HG03196 (cell line): Measurements from ENCODE around the gene TMEM184C.

ENCODE experiments used
- ATAC-seq: cut with Tn5 transposase; IDR thresholded peaks from one replicate; pipeline ENCODE4 v1.9.1; 2021; ENCODE audit not compliant: unreplicated experiment

The TMEM184C gene

GRCh38 chr4:147648656-147649055 lies 31.5 kb downstream of the TMEM184C start:
- no peak for ATAC-seq

GRCh38 chr4:147651563-147651962 lies 34.4 kb downstream of the TMEM184C start:
- no peak for ATAC-seq

GRCh38 chr4:147655639-147656038 lies 38.4 kb downstream of the TMEM184C start:
- no peak for ATAC-seq

- no peak for ATAC-seq
Observed at GRCh38 chr4:147658501-147658900, 41.3 kb downstream of the TMEM184C start.

GRCh38 chr4:147674073-147674472 lies 56.9 kb downstream of the TMEM184C start:
- ATAC-seq, result no peak

- ATAC-seq, result no peak
Observed at GRCh38 chr4:147674496-147674895, 57.3 kb downstream of the TMEM184C start.

GRCh38 chr4:147678106-147678505 lies 60.9 kb downstream of the TMEM184C start:
- ATAC-seq, result no peak

GRCh38 chr4:147678796-147679549 lies 61.8 kb downstream of the TMEM184C start:
- ATAC-seq, result no peak

GRCh38 chr4:147682755-147683154 lies 65.6 kb downstream of the TMEM184C start:
- no peak for ATAC-seq

GRCh38 chr4:147683188-147683591 lies 66.0 kb downstream of the TMEM184C start:
- ATAC-seq, result no peak

GRCh38 chr4:147683717-147684700 lies 66.8 kb downstream of the TMEM184C start, which contains the start of gene PRMT9:
Gene PRMT9 (minus strand): TSS chr4:147684163. CDS start chr4:147683987, 176 bp downstream.
- ATAC-seq, result peak; percentile 100

- ATAC-seq, result no peak
Observed at GRCh38 chr4:147689067-147689466, 71.9 kb downstream of the TMEM184C start.

- ATAC-seq, result no peak
Observed at GRCh38 chr4:147691820-147692219, 74.6 kb downstream of the TMEM184C start.

GRCh38 chr4:147693218-147693617 lies 76.0 kb downstream of the TMEM184C start:
- ATAC-seq, result no peak

- ATAC-seq, result no peak
Observed at GRCh38 chr4:147696866-147697265, 79.7 kb downstream of the TMEM184C start.

GRCh38 chr4:147704846-147705245 lies 87.6 kb downstream of the TMEM184C start:
- ATAC-seq, result peak; percentile 47

GRCh38 chr4:147707892-147708672 lies 90.9 kb downstream of the TMEM184C start:
- ATAC-seq, result no peak

- no peak for ATAC-seq
Observed at GRCh38 chr4:147709999-147710398, 92.8 kb downstream of the TMEM184C start.

GRCh38 chr4:147714575-147715401 lies 97.6 kb downstream of the TMEM184C start:
- ATAC-seq, result no peak

- peak; percentile 87 for ATAC-seq
Observed at GRCh38 chr4:147717878-147718277, 100.7 kb downstream of the TMEM184C start.
